ENCODE data around the gene HEMK1.

HEMK1 gene

DNA sequence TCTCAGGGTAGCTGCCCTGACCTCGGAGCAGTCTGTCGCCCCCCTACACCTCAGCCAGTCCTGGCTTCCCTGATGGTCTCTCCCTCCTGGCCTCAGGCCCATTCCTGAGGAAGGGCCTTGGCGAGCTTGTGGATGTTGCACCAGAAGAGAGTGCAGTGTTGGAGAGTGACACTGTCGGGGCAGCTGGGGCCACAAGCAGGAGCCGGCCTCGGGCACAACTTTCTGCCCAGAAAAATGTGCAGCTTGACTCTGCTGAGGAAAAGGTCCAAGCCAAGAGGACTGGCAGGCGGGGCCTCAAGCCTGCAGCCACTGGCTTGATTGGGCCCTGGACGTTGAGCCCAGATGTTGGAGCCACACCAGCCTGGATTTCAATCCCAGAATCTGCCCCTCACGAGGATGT is 12.8 kb downstream of the HEMK1 start:
- no peak overlapping the region for H3K4me3 ChIP-seq (ENCODE audit: low read length)
- DNase-seq (ENCODE audit: low read depth) = no peak
- TF ChIP-seq CTCF (IDR thresholded peaks at IDR 0.05; ENCODE audit: insufficient read depth, low read depth, low read length, missing control alignments) = no peak

- TF ChIP-seq CTCF (IDR thresholded peaks at IDR 0.05; ENCODE audit: insufficient read depth, low read depth, low read length, missing control alignments) = no peak
- no peak overlapping the region for H3K4me3 ChIP-seq (ENCODE audit: low read length)
- no peak for DNase-seq (ENCODE audit: low read depth)
Measured at GRCh38 chr3:50583897-50584296, 14.6 kb downstream of the HEMK1 start.

DNA sequence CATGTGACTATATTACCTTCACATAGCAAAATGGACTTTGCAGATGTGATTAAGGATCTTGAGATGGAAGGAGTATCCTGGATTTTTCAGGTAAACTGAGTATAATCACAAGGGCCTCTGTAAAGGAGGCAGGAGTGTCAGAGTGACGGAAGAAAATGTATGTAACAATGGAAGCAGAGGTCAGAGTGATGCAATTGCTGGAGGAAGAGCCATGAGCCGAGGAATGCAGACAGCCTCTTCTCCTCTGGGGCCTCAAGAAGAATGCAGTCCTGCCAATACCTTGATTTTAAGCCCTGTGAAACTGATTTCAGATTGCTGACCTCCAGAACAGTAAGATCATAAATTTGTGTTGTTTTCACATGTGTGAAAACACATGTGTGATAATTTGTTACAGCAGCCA is 15.1 kb downstream of the HEMK1 start:
- no peak for DNase-seq (ENCODE audit: low read depth)
- no peak overlapping the region for H3K4me3 ChIP-seq (ENCODE audit: low read length)
- no peak for TF ChIP-seq CTCF (IDR thresholded peaks at IDR 0.05; ENCODE audit: insufficient read depth, low read depth, low read length, missing control alignments)

- H3K4me3 ChIP-seq (ENCODE audit: low read length) = no peak overlapping the region
- TF ChIP-seq CTCF (IDR thresholded peaks at IDR 0.05; ENCODE audit: insufficient read depth, low read depth, low read length, missing control alignments) = no peak
- no peak for DNase-seq (ENCODE audit: low read depth)
Measured at GRCh38 chr3:50585919-50586762, 16.8 kb downstream of the HEMK1 start.

GRCh38 chr3:50586763-50587070 is 17.4 kb downstream of the HEMK1 start:
- DNase-seq (ENCODE audit: low read depth) = no peak
- no peak for TF ChIP-seq CTCF (IDR thresholded peaks at IDR 0.05; ENCODE audit: insufficient read depth, low read depth, low read length, missing control alignments)
- H3K4me3 ChIP-seq (ENCODE audit: low read length) = no peak overlapping the region

GRCh38 chr3:50587373-50587772 is 18.1 kb downstream of the HEMK1 start:
- no peak for DNase-seq (ENCODE audit: low read depth)
- no peak for TF ChIP-seq CTCF (IDR thresholded peaks at IDR 0.05; ENCODE audit: insufficient read depth, low read depth, low read length, missing control alignments)
- H3K4me3 ChIP-seq (ENCODE audit: low read length) = no peak overlapping the region

All from epithelial cell of esophagus (primary cell).